ENCODE data around the gene CRELD2.
A peak's percentile ranks its signal among the peaks of the same experiment; 100 is the strongest.

The CRELD2 gene

GRCh38 chr22:49913446-49913845, 5.0 kb upstream of the CRELD2 start:
- Histone ChIP-seq H3K4me3 (replicated peaks; ENCODE audit: low read depth, low read length) (no peak overlapping the region), H3K27me3 (replicated peaks; ENCODE audit: control insufficient read depth, insufficient read depth, low read length) (no peaks in the 10 kb centered on the region), H3K36me3 (ENCODE audit: control insufficient read depth, insufficient read depth, low read length) (peaks cover 18% of the 10 kb centered on the region)
- TF ChIP-seq CTCF (IDR thresholded peaks at IDR 0.05; ENCODE audit: insufficient read depth, low read length, poor library complexity, severe bottlenecking) = no peak
- no peak for DNase-seq (ENCODE audit: extremely low read depth, insufficient read length)

GRCh38 chr22:49914256-49914655, 4.2 kb upstream of the CRELD2 start:
- Histone ChIP-seq H3K27me3 (replicated peaks; ENCODE audit: control insufficient read depth, insufficient read depth, low read length) (no peaks in the 10 kb centered on the region), H3K4me3 (replicated peaks; ENCODE audit: low read depth, low read length) (no peak overlapping the region), H3K36me3 (ENCODE audit: control insufficient read depth, insufficient read depth, low read length) (peaks cover 15% of the 10 kb centered on the region)
- DNase-seq (ENCODE audit: extremely low read depth, insufficient read length) = no peak
- TF ChIP-seq CTCF (IDR thresholded peaks at IDR 0.05; ENCODE audit: insufficient read depth, low read length, poor library complexity, severe bottlenecking) = no peak

GRCh38 chr22:49915610-49916009, 2.8 kb upstream of the CRELD2 start:
- H3K4me3 ChIP-seq (replicated peaks; ENCODE audit: low read depth, low read length) = no peak overlapping the region

GRCh38 chr22:49916831-49917230, 1.6 kb upstream of the CRELD2 start:
- no peaks in the 10 kb centered on the region for H3K27me3 ChIP-seq (replicated peaks; ENCODE audit: control insufficient read depth, insufficient read depth, low read length)
- DNase-seq (ENCODE audit: extremely low read depth, insufficient read length) = no peak
- TF ChIP-seq CTCF (IDR thresholded peaks at IDR 0.05; ENCODE audit: insufficient read depth, low read length, poor library complexity, severe bottlenecking) = no peak
- H3K4me3 ChIP-seq (replicated peaks; ENCODE audit: low read depth, low read length) = no peak overlapping the region
- H3K36me3 ChIP-seq (ENCODE audit: control insufficient read depth, insufficient read depth, low read length) = peaks cover 26% of the 10 kb centered on the region

More at GRCh38 chr22:49915610-49916009, 2.8 kb upstream of the CRELD2 start:
- TF ChIP-seq CTCF (IDR thresholded peaks at IDR 0.05; ENCODE audit: insufficient read depth, low read length, poor library complexity, severe bottlenecking) = no peak
- no peak for DNase-seq (ENCODE audit: extremely low read depth, insufficient read length)
- Histone ChIP-seq H3K27me3 (replicated peaks; ENCODE audit: control insufficient read depth, insufficient read depth, low read length) (no peaks in the 10 kb centered on the region), H3K36me3 (ENCODE audit: control insufficient read depth, insufficient read depth, low read length) (peaks cover 18% of the 10 kb centered on the region)

- Histone ChIP-seq H3K27me3 (replicated peaks; ENCODE audit: control insufficient read depth, insufficient read depth, low read length) (no peaks in the 10 kb centered on the region), H3K36me3 (ENCODE audit: control insufficient read depth, insufficient read depth, low read length) (peaks cover 19% of the 10 kb centered on the region), H3K4me3 (replicated peaks; ENCODE audit: low read depth, low read length) (peak overlapping the region; percentile 95)
- TF ChIP-seq CTCF (IDR thresholded peaks at IDR 0.05; ENCODE audit: insufficient read depth, low read length, poor library complexity, severe bottlenecking) = no peak
- DNase-seq (ENCODE audit: extremely low read depth, insufficient read length) = no peak
Observed at GRCh38 chr22:49918911-49919881, 762 bp downstream of the CRELD2 start.

Measured in GM06990 (cell line).